NCI-H345 treated with DMSO at 0.1 percent for 48 hours (cell line): ENCODE data around the gene HSP90AB1.
A peak's percentile ranks its signal among the peaks of the same experiment; 100 is the strongest.

ENCODE experiments used
- DNase-seq: peaks from one replicate; lab custom pipeline; 2025; ENCODE audit not compliant: unreplicated experiment; lab: John Stamatoyannopoulos, UW

HSP90AB1 gene

DNA sequence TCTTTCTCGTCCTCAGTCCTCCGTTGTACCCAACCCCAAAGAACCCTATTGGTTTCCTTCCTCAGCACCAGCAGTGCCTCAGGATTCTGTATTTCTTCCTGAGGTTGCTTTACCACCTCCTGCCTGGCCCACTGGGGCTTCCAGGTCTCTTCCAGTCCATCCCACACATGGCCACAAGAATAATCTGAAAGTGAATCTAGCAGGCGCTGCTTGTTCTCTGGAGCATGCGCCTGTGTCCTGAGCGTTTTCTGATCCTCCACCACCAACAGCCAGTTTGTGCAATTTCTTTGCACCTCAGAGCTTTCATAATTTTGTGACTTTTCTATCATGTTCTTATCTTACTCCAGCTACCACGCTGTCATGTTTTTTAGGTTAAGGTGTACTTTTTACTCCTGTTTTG is 11.6 kb upstream of the HSP90AB1 start:
- DNase-seq = no peak

DNA sequence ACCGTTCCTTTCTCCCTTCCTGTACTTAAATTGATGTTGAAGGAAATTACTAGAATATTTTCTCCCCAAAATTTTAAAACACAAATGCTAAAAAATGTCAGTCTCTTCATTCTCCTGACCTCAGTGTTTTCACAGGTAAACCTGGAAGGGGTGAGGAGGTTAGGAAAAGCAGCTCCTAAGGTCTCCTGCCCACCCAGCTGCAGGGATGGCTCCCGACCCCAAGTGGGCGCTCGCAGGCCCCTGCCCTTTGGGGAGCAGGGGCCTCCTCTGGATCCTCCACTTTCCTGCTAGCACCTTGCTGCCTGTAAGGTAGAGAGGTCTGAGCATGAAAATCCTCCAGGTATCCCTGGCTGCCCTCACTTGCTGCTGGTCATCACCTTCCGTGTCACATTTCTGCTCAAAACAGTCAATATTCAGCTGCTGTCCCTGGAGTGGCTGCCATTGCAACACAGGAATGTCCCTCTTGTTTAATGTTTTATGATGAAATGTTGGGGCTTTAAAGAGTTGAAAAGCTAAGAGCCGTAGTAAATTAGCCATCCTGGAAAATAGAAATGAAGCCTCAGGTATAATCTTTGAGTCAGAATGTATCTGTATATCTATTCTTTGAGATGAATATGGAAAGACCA is 10.9 kb upstream of the HSP90AB1 start:
- no peak for DNase-seq

DNA sequence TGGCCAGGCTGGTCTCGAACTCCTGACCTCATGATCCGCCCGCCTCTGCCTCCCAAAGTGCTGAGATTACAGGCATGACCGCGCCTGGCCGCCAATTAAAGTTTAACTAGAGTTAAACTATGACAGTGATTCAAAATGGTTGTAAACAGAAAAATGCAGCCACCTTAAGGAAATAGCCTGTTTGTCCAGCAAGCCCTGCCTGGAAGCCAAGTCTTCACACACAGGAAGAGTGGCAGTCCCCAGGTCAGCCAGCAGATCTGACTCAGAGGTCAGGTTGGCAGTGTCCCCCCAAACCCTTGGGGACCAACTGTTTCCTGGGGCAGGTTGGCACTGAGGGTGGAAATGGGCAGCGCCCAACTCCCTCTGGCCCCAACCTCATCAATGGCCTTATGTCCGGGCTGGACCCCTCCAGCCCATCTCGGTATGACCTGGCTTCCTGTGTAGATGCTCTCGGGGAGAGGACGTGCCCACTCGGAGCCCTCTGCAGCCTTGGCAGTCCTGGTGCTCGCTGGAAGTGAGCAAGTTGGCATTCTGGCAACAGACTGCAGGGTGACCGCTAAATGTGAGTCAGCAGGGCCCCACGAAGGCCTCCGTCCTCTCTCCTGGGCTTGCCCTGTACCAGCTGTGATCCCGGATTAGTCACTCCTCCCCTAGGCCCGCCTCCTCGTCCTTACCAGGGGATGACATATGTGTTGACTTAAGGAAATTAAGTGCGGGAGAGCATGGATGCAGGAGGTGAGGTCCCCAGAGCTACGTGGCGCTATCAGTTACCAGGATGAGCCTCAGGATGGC is 9.7 kb upstream of the HSP90AB1 start:
- DNase-seq = peak; percentile 66

DNA sequence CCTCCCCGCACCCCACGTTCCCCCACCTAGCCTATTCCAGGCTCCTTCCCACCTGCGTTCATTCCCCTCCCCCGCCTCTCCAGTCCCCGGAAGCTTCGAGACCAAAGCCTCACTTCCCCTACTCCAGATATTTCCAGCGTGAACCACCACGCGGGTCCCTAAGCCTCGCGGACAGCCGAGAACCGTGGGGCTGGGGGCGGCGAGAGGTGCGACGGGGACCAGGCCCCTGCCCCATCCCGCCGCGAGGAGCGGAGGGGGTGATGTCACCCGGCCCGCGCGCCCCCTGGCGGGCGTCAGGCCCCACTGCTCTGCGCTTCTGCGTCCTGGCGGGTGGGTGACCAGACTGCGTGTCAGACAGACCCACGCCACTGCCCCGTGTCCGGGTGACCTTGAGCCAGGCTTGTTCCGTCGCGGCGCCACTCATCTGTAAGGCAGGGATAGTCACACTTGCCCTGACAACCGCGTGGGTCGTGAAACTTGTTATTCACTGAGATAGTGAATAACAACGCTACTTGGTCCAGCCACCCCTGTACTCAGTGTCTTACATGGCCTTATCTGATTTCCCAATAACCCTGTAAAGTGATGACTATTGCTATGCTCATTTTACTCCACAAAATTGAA is 9.0 kb upstream of the HSP90AB1 start:
- DNase-seq = peak; percentile 47

DNA sequence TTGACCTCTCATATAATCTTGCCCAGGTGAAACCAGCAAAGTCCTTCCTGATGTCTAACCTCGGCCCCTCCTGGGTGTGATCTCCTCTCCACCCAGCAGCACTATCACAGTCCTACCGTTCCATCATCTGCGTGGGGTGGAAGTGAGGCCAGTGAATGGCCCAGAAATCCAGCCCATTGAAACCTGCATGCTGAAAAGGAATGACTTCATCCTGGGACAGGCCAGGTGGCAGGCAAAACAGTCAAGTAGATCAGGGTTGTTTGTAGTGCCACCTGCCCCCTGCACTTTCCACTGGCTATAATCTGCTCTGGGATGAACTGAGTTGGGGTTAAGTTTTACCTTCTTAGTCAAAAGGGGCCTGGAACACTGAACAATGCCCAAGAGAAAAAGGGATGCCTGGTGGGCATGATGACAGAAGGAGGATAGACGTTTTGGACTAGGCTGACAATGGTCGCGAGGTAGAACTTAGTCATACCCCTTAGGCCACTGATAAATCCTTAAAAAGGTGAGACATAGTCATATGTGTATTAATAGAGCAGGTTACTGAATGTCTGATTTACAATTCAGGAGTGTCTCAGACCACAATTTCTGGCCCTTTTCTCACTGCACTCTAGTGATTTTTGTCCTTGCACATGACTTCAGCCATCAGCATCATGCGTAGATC is 8.1 kb upstream of the HSP90AB1 start:
- no peak for DNase-seq

DNA sequence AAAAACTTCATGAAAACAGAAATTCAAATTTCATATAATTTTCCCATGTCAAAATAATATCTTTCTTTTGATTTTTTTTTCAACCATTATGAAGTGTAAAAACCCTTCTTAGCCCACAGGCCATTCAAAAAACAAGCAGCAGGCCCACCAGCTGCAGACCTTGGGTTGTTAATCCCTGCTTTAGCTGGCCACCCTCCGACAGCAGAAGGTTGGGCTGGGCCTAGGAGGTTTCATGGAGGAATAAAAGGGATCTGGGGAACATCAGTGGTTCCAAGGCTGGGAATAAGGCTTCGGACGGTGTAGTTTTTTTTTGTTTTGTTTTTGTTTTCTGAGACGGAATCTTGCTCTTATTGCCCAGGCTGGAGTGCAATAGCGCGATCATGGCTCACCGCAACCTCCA is 3.6 kb upstream of the HSP90AB1 start:
- no peak for DNase-seq

DNA sequence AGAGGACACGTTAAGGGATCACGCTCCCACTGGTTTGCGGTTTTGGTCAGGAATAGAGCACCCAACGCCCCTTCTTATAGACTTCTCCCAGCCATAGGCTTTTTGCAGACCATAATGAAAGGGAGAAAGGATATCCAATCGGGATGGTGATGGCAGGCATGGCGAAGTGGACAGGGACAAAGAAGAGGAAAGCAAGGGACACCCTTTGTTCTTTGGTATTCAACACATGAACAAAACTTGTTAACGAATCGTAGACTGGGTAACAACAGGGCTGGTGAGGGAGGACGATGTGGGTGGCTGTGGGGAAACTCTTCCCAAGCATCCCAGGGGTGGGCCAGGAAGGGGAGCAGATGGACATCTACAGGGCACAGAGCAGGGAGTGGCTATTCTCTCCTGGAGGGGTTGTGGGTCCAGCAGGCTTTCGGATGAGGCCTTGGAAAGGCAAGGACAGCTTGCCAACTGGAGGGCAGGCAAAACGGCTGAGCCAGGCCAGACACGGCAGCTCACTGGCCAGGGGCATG is 1.4 kb upstream of the HSP90AB1 start:
- no peak for DNase-seq

DNA sequence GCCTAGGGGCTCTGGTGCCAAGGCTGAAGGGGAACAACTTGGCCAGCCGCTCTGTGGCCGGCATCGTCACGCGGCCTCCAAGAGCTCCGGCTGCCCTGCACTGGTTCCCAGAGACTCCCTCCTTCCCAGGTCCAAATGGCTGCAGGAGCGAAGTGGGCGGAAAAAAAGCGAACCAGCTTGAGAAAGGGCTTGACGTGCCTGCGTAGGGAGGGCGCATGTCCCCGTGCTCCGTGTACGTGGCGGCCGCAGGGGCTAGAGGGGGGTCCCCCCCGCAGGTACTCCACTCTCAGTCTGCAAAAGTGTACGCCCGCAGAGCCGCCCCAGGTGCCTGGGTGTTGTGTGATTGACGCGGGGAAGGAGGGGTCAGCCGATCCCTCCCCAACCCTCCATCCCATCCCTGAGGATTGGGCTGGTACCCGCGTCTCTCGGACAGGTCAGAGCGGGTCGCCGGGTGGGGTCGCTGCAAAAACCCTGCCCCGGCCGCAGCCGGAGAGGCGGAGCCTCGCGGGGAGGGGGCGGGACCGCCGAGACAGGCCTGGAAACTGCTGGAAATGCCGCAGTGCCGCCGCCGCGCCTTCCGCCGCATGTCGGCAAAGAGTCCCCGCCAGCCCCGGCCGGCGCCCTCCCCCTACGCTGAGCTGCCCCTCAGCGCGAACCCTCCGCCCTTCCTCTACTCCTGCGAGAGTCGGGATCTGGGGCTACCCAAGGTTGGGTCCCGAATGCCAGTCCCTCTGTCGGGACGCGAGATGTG is 814 bp upstream of the HSP90AB1 start:
- DNase-seq = peak; percentile 87

DNA sequence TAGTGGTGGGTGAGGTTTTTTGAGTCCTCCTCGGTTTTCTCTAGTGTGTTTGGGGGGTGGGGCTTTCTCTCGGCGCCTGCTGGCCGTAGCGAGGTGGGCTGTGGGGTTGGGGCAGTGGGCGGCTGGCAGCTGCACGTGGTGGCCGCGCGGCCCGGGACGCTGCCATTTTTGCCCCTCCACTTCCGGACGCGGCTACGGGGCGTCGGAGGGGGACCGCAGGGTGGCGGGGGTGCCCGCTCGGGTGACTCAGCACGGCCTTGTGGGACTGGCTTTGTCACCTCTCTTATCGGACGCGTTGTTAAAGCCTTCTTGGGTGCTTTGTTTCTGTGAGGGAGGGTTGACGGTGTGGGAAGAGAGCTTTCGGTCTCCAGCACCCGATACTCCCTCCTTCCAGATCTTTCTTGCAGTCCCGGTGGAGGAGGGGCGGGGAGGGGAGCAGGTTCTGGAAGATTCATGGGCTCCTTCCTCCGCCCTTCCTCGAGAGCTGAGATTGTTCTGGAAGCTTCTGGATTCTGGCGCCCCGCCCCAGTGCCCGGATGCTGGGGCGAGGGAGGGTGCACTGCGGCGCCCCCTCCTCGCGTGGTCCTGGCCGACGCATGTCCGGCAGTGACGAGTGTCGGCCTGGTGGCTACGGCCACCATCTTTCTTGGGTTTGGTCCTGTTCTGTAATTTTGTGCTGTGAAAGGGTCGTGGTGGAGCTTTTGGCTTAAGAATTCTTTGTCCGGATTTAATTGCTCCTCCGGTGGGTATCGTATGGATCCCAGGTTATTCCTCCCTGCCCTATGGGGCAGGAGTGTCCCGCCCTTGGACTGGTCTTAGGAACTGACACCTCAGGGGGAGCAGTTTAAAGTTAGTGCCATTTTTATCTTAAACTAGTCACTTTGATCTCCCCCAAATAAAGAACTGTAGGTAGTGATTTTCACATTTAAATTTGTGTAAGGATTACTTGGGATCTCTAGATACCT is 719 bp downstream of the HSP90AB1 start:
- no peak for DNase-seq

DNA sequence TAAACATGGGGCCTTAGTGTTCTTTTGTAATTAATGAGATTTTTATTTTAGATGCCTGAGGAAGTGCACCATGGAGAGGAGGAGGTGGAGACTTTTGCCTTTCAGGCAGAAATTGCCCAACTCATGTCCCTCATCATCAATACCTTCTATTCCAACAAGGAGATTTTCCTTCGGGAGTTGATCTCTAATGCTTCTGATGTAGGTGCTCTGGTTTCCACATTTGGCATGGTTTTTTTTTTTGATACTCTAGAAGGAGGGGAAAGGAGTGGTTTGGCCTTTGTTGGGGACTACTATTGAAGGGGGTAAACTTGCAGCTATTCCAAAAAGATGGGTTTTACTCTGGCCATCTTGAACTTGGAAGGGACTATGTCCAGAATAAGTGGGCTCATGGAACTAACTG is 1.7 kb downstream of the HSP90AB1 start:
- no peak for DNase-seq

DNA sequence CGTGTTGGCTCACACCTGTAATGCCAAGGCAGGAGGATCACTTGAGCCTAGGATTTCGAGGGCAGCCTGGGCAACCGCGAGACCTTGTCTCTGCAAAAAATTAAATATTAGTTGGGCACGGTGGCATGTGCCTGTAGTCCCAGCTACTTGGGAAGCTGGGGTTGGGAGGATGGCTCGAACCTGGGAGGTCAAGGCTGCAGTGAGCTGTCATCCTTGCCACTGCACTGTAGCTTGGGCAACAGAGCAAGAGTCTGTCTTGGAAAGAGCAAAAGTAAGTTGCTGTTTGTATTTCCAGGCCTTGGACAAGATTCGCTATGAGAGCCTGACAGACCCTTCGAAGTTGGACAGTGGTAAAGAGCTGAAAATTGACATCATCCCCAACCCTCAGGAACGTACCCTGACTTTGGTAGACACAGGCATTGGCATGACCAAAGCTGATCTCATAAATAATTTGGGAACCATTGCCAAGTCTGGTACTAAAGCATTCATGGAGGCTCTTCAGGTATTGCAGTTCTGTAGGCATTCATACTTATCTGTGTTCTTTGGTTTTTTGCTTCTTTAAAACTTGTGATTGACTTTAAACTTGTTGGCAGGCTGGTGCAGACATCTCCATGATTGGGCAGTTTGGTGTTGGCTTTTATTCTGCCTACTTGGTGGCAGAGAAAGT is 2.3 kb downstream of the HSP90AB1 start:
- DNase-seq = no peak

DNA sequence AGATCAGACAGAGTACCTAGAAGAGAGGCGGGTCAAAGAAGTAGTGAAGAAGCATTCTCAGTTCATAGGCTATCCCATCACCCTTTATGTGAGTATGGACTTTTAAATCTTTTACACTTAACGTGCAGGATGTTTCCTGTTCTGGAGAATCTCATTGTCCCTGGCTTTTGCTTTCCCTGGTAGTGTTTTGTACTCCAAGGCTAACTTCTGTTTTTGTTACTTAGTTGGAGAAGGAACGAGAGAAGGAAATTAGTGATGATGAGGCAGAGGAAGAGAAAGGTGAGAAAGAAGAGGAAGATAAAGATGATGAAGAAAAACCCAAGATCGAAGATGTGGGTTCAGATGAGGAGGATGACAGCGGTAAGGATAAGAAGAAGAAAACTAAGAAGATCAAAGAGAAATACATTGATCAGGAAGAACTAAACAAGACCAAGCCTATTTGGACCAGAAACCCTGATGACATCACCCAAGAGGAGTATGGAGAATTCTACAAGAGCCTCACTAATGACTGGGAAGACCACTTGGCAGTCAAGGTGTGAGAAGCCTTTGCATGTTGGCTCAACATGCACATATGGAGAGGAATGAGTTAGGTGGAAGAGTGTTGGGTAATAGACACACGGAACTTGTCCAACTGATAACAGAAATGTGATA is 3.3 kb downstream of the HSP90AB1 start:
- DNase-seq = no peak

DNA sequence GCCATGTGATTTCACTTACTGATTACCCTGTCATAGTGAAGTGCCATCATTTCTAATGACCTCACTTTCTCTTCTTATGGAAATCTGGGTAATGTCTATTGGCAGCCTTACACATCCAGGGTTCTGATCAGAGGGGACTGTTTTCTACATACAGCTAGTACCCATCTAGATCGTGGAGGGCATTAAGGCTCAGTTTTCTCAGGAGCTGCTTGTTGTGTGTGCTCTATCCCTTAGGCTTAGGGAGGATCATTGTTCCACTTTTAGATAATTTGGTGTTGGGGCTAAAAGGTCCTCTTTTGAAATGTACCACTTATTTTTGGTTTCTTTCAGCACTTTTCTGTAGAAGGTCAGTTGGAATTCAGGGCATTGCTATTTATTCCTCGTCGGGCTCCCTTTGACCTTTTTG is 3.8 kb downstream of the HSP90AB1 start:
- no peak for DNase-seq

DNA sequence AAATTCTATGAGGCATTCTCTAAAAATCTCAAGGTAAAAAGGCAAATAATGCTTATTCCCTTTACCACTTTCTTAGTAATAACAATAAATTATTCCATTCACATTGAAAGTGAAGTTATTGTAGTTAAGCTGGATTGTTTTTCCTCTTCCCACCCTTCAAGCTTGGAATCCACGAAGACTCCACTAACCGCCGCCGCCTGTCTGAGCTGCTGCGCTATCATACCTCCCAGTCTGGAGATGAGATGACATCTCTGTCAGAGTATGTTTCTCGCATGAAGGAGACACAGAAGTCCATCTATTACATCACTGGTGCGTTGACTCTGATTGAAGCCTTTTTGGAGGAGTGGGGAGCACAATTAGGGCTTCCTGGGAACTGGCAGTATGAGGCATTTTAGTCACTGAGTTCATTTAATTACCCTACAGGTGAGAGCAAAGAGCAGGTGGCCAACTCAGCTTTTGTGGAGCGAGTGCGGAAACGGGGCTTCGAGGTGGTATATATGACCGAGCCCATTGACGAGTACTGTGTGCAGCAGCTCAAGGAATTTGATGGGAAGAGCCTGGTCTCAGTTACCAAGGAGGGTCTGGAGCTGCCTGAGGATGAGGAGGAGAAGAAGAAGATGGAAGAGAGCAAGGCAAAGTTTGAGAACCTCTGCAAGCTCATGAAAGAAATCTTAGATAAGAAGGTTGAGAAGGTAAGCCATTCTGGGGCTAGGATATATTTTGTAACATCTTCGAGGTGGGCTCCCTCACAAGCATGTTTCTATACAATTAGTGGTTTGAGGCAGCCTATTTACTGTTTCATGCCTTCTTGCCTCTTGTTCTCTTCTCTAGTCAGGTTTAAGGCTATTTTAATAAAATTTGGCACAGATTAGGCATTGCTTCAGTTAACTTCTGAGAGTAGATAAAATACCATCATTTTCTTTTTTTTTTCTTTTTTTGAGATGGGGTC is 4.9 kb downstream of the HSP90AB1 start:
- no peak for DNase-seq

DNA sequence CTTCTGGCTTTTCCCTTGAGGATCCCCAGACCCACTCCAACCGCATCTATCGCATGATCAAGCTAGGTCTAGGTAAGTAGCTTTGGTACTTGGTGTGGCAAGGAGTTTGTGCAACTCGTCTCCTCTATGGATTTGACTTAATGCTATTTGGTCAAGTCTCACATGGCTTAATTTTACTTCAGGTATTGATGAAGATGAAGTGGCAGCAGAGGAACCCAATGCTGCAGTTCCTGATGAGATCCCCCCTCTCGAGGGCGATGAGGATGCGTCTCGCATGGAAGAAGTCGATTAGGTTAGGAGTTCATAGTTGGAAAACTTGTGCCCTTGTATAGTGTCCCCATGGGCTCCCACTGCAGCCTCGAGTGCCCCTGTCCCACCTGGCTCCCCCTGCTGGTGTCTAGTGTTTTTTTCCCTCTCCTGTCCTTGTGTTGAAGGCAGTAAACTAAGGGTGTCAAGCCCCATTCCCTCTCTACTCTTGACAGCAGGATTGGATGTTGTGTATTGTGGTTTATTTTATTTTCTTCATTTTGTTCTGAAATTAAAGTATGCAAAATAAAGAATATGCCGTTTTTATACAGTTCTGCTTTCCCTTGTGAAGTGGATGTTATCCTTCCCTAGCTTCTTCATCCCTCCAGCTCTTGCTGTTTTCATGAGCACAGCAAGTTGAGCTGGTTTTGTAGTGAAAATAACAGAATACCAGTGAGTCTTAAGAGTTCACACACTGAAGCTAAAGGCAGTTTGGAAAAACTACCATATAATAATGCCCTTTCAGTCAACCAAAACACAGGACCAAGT is 6.6 kb downstream of the HSP90AB1 start:
- DNase-seq = peak; percentile 28

DNA sequence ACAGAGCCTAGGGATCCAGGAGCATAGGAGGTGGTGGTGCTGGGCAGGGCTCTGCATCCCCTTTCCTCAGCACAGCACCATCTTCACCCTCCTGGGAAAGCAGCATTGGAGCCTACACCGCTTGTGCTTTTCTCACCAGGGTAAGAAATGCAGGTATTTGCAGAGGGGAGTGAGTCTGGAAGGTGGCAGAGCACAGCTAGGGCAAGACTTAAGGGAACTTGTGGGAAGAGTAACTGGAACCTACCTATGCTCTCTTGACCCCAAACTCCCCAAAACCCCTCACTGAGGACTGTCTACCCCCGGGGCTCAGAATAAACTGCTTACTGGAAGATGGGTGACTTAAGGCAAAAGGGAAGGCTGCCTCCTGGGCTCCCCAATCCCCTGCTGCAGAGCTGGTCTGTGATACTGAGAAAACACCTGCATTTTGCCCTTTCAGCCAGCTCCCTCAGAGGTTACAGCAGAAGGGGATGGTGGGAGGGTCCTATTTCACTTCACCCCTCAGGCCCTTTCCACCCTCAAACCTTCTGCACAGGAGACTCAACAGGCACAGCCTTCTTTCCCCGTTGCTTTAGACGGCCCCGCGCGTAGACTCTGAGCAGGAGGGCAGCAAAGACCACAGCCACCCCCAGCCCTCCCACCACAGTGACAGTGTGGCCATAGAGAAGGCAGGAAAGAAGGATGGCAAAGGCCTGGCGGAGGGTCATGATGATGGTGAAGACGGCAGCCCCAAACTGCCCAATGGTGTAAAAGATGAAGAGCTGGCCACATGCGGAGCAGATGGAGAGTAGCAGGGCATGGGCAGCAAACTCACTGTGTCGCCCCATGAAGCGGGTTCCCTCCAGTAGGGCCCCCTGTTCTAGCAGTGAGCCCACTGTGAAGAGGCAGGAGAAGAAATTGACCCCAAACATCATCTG is 7.5 kb downstream of the HSP90AB1 start:
- DNase-seq = no peak
